ENCODE measurements around the gene ARPC4.
"Not testable (repeated sequence)": the region's sequence is repeated elsewhere in the genome, so short reads cannot be mapped to it uniquely, and the experiment has no call there.

Gene ARPC4

GRCh38 chr3:9826815-9827573 lies 34.1 kb downstream of the ARPC4 start:
- no peak for DNase-seq

DNA sequence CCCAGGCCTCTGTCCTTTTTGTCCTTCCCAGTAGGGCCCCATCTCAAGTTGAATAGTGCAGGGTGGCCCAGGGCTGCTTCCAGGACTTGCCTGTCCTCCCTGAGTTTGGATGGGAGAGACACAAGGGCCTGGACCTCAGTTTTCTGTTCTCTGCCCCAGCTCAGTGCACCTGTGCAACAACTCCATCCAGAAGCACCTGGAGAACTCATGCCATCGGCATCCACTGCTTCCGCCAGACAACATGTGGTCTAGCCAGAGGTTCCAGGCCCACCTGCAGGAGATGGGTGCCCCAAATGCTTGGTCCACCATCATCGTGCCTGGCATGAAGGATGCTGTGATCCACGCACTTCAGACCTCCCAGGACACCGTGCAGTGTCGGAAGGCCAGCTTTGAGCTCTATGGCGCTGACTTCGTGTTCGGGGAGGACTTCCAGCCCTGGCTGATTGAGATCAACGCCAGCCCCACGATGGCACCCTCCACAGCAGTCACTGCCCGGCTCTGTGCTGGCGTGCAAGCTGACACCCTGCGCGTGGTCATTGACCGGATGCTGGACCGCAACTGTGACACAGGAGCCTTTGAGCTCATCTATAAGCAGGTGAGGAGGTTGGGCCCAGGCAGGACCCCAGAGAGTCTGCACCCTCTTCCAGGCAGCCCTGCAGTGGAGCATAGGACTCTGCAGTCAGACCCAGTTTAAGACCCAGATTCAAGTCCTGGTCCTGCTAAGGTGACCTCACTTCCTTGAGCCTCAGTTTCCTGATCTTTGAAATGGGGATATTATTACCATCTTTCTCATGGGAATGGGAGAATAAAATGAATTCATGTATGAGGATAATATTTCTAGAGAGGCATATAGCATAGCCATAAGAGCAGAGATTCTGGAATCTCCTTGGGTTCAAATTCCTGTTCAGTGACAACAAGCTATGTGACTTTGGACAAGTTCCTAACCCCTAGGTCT lies 36.2 kb downstream of the ARPC4 start:
- no peak for DNase-seq

DNA sequence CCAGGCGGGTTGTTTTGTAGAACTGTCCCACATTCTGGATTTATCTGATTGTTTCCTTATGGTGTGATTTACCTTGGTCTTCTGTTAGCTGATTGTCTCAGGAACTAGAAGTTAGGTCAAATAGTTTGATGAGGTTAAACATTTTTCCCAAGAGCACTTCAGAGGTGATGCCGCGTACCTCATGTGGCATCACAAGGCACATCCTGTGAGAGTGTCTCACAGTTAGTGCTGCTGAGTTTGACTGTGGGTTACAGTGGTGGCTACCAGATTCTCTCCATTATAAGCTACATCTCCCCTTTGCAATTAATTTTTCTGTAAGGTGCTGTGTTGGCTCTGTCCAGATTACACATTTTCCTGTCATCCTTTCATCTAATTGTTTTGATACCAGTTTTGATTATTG lies 38.4 kb downstream of the ARPC4 start:
- no peak for DNase-seq

- no peak for DNase-seq
Measured at GRCh38 chr3:9833078-9833477, 40.2 kb downstream of the ARPC4 start.

DNA sequence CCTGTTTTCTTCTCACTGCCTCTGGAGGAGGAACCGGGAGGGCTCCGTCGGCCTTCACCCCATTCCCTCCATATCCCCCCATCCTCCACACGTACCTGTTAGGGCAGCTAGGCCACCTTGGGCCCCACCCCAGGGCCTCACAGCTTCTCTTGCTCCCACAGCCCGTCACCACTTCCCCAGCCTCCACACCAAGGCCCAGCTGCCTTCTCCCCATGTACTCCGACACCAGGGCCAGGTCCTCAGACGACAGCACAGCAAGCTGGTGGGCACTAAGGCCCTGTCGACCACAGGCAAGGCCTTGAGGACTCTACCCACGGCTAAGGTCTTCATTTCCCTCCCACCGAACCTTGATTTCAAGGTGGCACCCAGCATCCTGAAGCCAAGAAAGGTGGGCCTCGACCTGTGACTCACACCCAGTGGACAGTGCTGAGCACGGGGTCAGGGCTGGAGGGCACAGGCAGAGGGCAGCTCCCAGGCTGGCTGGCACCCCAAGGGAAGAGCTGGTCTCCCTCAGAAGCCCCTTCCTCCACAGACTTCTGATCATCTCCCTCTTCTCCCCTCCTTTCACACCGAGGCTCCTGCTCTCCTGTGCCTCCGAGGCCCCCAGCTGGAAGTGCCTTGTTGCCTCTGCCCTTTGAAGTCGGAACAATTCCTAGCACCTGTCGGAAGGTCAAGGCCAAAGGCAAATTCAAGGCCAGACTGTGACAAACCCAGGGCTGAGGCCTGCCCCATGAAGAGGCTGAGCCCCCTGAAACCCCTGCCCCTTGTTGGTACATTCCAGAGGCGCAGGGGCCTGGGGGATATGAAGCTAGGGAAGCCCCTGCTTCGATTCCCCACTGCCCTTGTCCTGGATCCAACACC lies 41.9 kb downstream of the ARPC4 start:
- no peak for DNase-seq

GRCh38 chr3:9837701-9838582 lies 45.1 kb downstream of the ARPC4 start:
- no peak for DNase-seq

GRCh38 chr3:9838856-9839255 lies 46.0 kb downstream of the ARPC4 start:
- no peak for DNase-seq

GRCh38 chr3:9841015-9841414 lies 48.1 kb downstream of the ARPC4 start:
- no peak for DNase-seq

DNA sequence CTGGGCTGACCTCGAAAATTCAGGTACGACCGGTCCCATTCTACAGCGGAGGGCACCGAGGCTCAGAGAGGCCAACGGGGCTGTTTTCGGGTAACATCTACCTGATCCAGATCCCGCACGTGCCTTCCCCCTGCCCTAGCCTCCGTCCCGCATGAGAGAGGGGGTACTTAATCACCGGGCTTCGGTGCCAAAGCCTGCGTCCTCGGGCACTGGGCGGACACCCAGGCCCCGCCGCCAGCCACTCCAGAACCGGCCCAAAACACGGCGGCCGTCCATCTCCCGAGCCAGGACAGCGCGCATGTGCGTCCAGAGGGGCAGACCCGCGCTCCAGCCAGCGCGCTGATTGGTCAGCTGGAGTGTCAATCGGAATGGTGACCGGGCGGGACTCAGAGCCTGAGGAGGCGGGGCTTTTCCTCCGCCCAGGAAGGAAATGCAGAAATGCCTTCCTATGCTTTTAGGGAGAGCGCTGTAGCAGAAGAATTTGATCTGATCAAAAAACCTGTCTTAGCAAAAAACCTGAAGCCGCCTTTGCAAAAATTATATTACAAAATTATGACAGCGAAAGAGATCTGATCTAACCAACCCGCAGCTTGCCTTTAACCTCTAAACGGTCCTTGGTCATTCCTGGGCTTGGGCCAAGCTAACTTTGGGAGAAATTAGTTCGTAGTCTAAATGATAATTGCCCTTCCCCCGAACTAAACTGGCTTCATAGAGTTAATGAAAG lies 51.0 kb downstream of the ARPC4 start, which contains the start of gene RPUSD3:
RPUSD3 (minus strand) TSS at position 294 of the 724 bp plus-strand sequence; CDS start at position 276, 18 bp downstream.
- DNase-seq = peak; percentile 52

- DNase-seq = no peak
Measured at GRCh38 chr3:9846231-9846630, 53.3 kb downstream of the ARPC4 start.

GRCh38 chr3:9846931-9847488 lies 54.1 kb downstream of the ARPC4 start:
- no peak for DNase-seq

GRCh38 chr3:9847870-9848269 lies 55.0 kb downstream of the ARPC4 start:
- DNase-seq = not testable (repeated sequence)

- not testable (repeated sequence) for DNase-seq
Measured at GRCh38 chr3:9848860-9849259, 56.0 kb downstream of the ARPC4 start.

DNA sequence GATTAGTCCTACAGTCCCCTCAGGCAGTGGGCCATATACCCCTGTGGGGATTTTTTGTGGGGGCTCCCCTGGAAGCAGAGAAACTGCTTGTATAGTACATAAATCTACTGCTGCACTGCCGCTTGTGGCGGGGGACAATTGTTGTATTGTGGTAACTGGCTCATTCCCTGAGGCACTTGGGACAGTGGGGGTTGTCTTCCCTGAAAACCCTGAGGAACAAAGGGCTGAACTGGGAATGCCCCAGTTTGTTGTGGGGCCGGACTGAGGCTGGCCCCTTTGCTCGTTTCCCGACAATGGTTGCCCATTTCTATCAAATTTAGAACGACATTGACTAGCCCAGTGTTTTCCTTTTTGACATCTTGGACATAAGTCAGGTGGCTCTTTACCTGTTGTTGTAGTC lies 58.5 kb downstream of the ARPC4 start:
- DNase-seq = not testable (repeated sequence)

DNA sequence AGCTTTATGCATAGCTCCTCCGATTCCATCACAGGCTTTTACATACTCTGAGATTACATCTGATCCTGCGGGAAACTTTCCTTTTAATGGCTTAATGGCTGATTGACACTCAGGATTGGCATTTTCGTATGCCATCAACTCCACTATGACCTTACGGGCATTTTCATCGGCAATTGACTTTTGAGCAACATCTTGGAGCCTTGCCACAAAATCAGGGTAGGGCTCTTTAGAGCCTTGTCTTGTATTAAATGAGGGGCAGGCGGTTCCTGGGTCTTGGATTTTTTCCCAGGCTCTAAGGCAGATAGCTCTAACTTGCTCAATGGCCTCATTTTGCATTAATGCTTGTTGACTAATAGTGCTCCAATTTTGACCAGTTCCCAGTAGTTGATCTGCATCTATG lies 59.0 kb downstream of the ARPC4 start:
- DNase-seq = not testable (repeated sequence)

- DNase-seq = no peak
Measured at GRCh38 chr3:9852528-9852927, 59.6 kb downstream of the ARPC4 start.

- DNase-seq = not testable (repeated sequence)
Measured at GRCh38 chr3:9854291-9854940, 61.5 kb downstream of the ARPC4 start.

DNA sequence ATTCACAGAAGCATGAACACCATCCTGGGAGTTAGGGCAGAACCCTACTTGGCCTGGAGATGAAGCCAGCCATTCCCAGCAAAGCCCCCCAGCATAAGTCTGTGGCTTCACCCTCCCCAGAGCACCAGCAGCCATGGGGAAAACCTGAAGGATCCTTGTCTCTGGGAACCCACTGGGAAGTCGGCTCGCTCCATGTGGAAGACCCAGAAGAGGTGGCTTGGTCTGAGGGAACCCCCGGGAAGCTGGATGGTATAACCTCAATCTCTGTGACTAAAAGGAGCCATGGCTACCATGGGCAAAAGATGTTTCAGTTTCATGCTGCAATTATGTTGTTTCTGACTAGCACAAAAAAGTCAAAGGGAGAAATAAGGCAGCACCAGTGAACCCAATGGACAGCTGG lies 62.7 kb downstream of the ARPC4 start:
- DNase-seq = no peak

All from DMS 273 treated with DMSO at 0.1 percent for 48 hours (cell line).